H1 (cell line): Measurements from ENCODE around the gene STARD9. TPM values are rescaled to one million over a fixed set of nuclear protein-coding genes. Genes with fewer than 3 reads are reported as not detected.
A peak's percentile ranks its signal among the peaks of the same experiment; 100 is the strongest.

Experiments
- CTCF ChIA-PET: fragments of 300-600 bp; sonication (Branson Sonifier 250); formaldehyde crosslinking; loops from one replicate; lab custom pipeline; 2021; ENCODE audit not compliant: partially characterized antibody; lab: Charles Lee
- POLR2A ChIA-PET: fragments of 300-600 bp; sonication (Branson Sonifier 250); formaldehyde crosslinking; loops from one replicate; lab custom pipeline; 2021; ENCODE audit warnings: inconsistent platforms; ENCODE audit not compliant: partially characterized antibody; lab: Charles Lee
- DNase-seq, 2 experiments: peaks; one replicate each; pipeline versions ENCODE4 v3.0.0 to v3.0.0-alpha.2; 2010 to 2022; ENCODE audit warnings: low spot score in 2 of 2, low read depth in 1 of 2, mixed read lengths in 1 of 2
- FAIRE-seq: peaks from 2 replicates; lab custom pipeline; 2011; peaks lifted over from hg19 to GRCh38; lab: Jason Lieb, UNC
- H2AFZ ChIP-seq: 2 replicates; pipeline ENCODE4 v1.8.1; 2012; ENCODE audit warnings: low read length, inconsistent platforms
- H2AK5ac ChIP-seq: 2 replicates; pipeline ENCODE4 v1.6.1; 2013; ENCODE audit warnings: low read depth, low read length
- H2BK120ac ChIP-seq: replicated peaks from 2 replicates; pipeline ENCODE3; 2013; ENCODE audit warnings: low read depth, low read length, inconsistent platforms
- H2BK12ac ChIP-seq: 2 replicates; pipeline ENCODE4 v1.6.1; 2013; ENCODE audit warnings: low read depth, low read length
- H2BK15ac ChIP-seq: 2 replicates; pipeline ENCODE4 v1.6.1; 2013; ENCODE audit warnings: low read length
- H2BK20ac ChIP-seq: 2 replicates; pipeline ENCODE4 v1.6.1; 2013; ENCODE audit warnings: low read length
- H2BK5ac ChIP-seq: 2 replicates; pipeline ENCODE4 v1.6.1; 2013; ENCODE audit warnings: low read depth, low read length
- H3K14ac ChIP-seq: 2 replicates; pipeline ENCODE4 v1.6.1; 2013; ENCODE audit warnings: inconsistent platforms; ENCODE audit not compliant: insufficient read length
- H3K18ac ChIP-seq: 2 replicates; pipeline ENCODE4 v1.6.1; 2013; ENCODE audit warnings: low read length; ENCODE audit errors: extremely low read depth
- H3K23ac ChIP-seq: 2 replicates; pipeline ENCODE4 v1.6.1; 2013; ENCODE audit warnings: inconsistent platforms; ENCODE audit not compliant: insufficient read length
- H3K23me2 ChIP-seq: 2 replicates; pipeline ENCODE4 v1.6.1; 2013; ENCODE audit warnings: low read depth, low read length
- H3K27ac ChIP-seq: 2 replicates; pipeline ENCODE4 v1.6.1; 2011; ENCODE audit warnings: low read depth, low read length, inconsistent platforms
- H3K27me3 ChIP-seq, 4 experiments: replicated peaks in 1 of 4; 1 replicate in 1 of 4; 2 replicates in 3 of 4; pipeline versions ENCODE4 v1.6.1 to v1.8.1; 2011 to 2013; ENCODE audit warnings: low read length in 3 of 4, mild to moderate bottlenecking in 3 of 4, inconsistent platforms in 2 of 4, mixed read lengths in 2 of 4, moderate library complexity in 1 of 4; ENCODE audit not compliant: control insufficient read depth in 3 of 4, insufficient read depth in 3 of 4; ENCODE audit errors: extremely low read depth in 1 of 4
- H3K36me3 ChIP-seq, 4 experiments: 2 replicates each; pipeline versions ENCODE4 v1.6.1 to v1.8.1; 2011 to 2013; ENCODE audit warnings: mild to moderate bottlenecking in 4 of 4, low read length in 3 of 4, moderate library complexity in 2 of 4, control low read depth in 1 of 4, inconsistent platforms in 1 of 4; ENCODE audit not compliant: insufficient read depth in 4 of 4, control insufficient read depth in 2 of 4
- H3K4ac ChIP-seq: replicated peaks from 2 replicates; pipeline ENCODE3; 2013; ENCODE audit warnings: low read length, low read depth, mixed read lengths, inconsistent platforms; ENCODE audit not compliant: insufficient read length
- H3K4me1 ChIP-seq, 4 experiments: replicated peaks in 1 of 4; 1 replicate in 1 of 4; 2 replicates in 3 of 4; pipeline versions ENCODE4 v1.6.1 to v1.8.1; 2011 to 2013; ENCODE audit warnings: low read length in 3 of 4, inconsistent platforms in 2 of 4, mixed read lengths in 1 of 4; ENCODE audit not compliant: insufficient read depth in 4 of 4, control insufficient read depth in 3 of 4
- H3K4me2 ChIP-seq, 2 experiments: 2 replicates each; pipeline versions ENCODE4 v1.6.1 to v1.8.1; 2011 to 2013; ENCODE audit warnings: low read depth in 2 of 2, low read length in 2 of 2, control low read depth in 1 of 2, inconsistent platforms in 1 of 2, mild to moderate bottlenecking in 1 of 2; ENCODE audit not compliant: insufficient read depth in 1 of 2
- H3K4me3 ChIP-seq, 4 experiments: fragments of 200-600, 300-600 bp in 1 of 4; sonication (generic), shearing (Covaris generic), sonication (Bioruptor Twin) in 1 of 4; 2 replicates each; pipeline versions ENCODE4 v1.5.1 to v1.8.1; 2011 to 2016; ENCODE audit warnings: low read length in 4 of 4, low read depth in 3 of 4, control low read depth in 2 of 4, inconsistent platforms in 2 of 4, mild to moderate bottlenecking in 2 of 4, mixed read lengths in 1 of 4, moderate library complexity in 1 of 4; ENCODE audit not compliant: insufficient read depth in 2 of 4; ENCODE audit errors: extremely low read depth in 1 of 4
- H3K56ac ChIP-seq: replicated peaks from 2 replicates; pipeline ENCODE3; 2013; ENCODE audit warnings: low read depth, mild to moderate bottlenecking, mixed read lengths, low read length, inconsistent platforms; ENCODE audit not compliant: insufficient read length
- H3K79me1 ChIP-seq: 2 replicates; pipeline ENCODE4 v1.6.1; 2013; ENCODE audit warnings: low read depth, low read length, control low read depth
- H3K79me2 ChIP-seq, 2 experiments: 2 replicates each; pipeline versions ENCODE4 v1.6.1 to v1.8.1; 2012 to 2013; ENCODE audit warnings: low read length in 2 of 2, mild to moderate bottlenecking in 2 of 2, inconsistent platforms in 1 of 2; ENCODE audit not compliant: insufficient read depth in 2 of 2, control insufficient read depth in 1 of 2
- H3K9ac ChIP-seq, 4 experiments: replicated peaks in 1 of 4; 1 replicate in 1 of 4; 2 replicates in 3 of 4; pipeline versions ENCODE4 v1.6.1 to v1.8.1; 2011 to 2013; ENCODE audit warnings: low read depth in 3 of 4, low read length in 3 of 4, control low read depth in 2 of 4, mild to moderate bottlenecking in 2 of 4, moderate library complexity in 2 of 4, inconsistent platforms in 1 of 4; ENCODE audit errors: extremely low read depth in 1 of 4
- H3K9me3 ChIP-seq, 2 experiments: 2 replicates each; pipeline versions ENCODE4 v1.6.1 to v1.8.1; 2012 to 2013; ENCODE audit warnings: mild to moderate bottlenecking in 2 of 2, moderate library complexity in 2 of 2, control low read depth in 1 of 2, inconsistent platforms in 1 of 2, low read depth in 1 of 2, low read length in 1 of 2, mixed read lengths in 1 of 2; ENCODE audit not compliant: insufficient read depth in 2 of 2
- H4K20me1 ChIP-seq, 2 experiments: replicated peaks in 1 of 2; 2 replicates each; pipeline versions ENCODE3 to v1.8.1; 2011 to 2013; ENCODE audit warnings: inconsistent platforms in 2 of 2, low read length in 2 of 2, mild to moderate bottlenecking in 1 of 2; ENCODE audit not compliant: insufficient read depth in 2 of 2, control insufficient read depth in 1 of 2
- H4K5ac ChIP-seq: 2 replicates; pipeline ENCODE4 v1.6.1; 2013; ENCODE audit warnings: low read length, low read depth, mixed read lengths, inconsistent platforms; ENCODE audit not compliant: insufficient read length
- H4K8ac ChIP-seq: 2 replicates; pipeline ENCODE4 v1.8.0; 2013; ENCODE audit warnings: mild to moderate bottlenecking, moderate library complexity, low read length, inconsistent platforms; ENCODE audit not compliant: insufficient read depth; ENCODE audit errors: extremely low read depth
- H4K91ac ChIP-seq: replicated peaks from 2 replicates; pipeline ENCODE3; 2013; ENCODE audit warnings: low read length, mixed read lengths, inconsistent platforms; ENCODE audit not compliant: insufficient read length
- ATF2 ChIP-seq: IDR thresholded peaks from 2 replicates; pipeline ENCODE4 v1.6.1; 2012; ENCODE audit warnings: low read length, inconsistent platforms
- CTBP2 ChIP-seq: IDR thresholded peaks from 2 replicates; pipeline ENCODE4 v1.7.0; 2011; ENCODE audit warnings: borderline replicate concordance, mild to moderate bottlenecking, moderate library complexity, mixed read lengths, low read length; ENCODE audit not compliant: insufficient read depth, insufficient read length
- FOSL1 ChIP-seq: IDR thresholded peaks from 2 replicates; pipeline ENCODE4 v1.6.1; 2011; ENCODE audit warnings: mild to moderate bottlenecking, low read depth, low read length, moderate library complexity; ENCODE audit not compliant: insufficient read depth
- GABPA ChIP-seq: IDR thresholded peaks from 2 replicates; pipeline ENCODE4 v1.6.1; 2011; ENCODE audit warnings: mild to moderate bottlenecking, low read length, moderate library complexity, borderline replicate concordance; ENCODE audit not compliant: insufficient read depth
- GTF2F1 ChIP-seq: IDR thresholded peaks from 2 replicates; pipeline ENCODE4 v1.6.1; 2012; ENCODE audit warnings: low read depth, low read length, improper control_type of control experiment, borderline replicate concordance
- KDM1A ChIP-seq: fragments of 200-600, 300-600 bp; sonication (generic); IDR thresholded peaks from 2 replicates; pipeline ENCODE4 v1.7.1; 2016; ENCODE audit warnings: mild to moderate bottlenecking, low read length, borderline replicate concordance
- PHF8 ChIP-seq: fragments of 200-600 bp; sonication (generic); conservative IDR thresholded peaks from 2 replicates; pipeline ENCODE4 v1.7.1; 2012; ENCODE audit warnings: low read depth, mild to moderate bottlenecking, inconsistent platforms, low read length, moderate library complexity
- RFX5 ChIP-seq: IDR thresholded peaks from 2 replicates; pipeline ENCODE4 v1.6.1; 2011; ENCODE audit warnings: low read depth, low read length, improper control_type of control experiment, borderline replicate concordance
- TAF7 ChIP-seq: optimal IDR thresholded peaks from 2 replicates; pipeline ENCODE3; 2011; ENCODE audit warnings: low read depth, mild to moderate bottlenecking, inconsistent platforms, low read length, moderate library complexity, borderline replicate concordance
- WGBS, 2 experiments: shearing (Covaris generic) in 1 of 2; methylation state at CpG; one replicate each; pipeline versions ENCODE4 v1.1.6 to v1.1.7; 2013 to 2015; ENCODE audit warnings: low lambda C conversion rate in 2 of 2, mixed read lengths in 2 of 2, inconsistent platforms in 1 of 2, low coverage in 1 of 2, missing lambda C conversion rate in 1 of 2; ENCODE audit not compliant: insufficient replicate concordance in 2 of 2, insufficient coverage in 1 of 2, insufficient read length in 1 of 2; ENCODE audit errors: extremely low coverage in 1 of 2, missing lambda C conversion rate in 1 of 2; 5-methylcytosine and 5-hydroxymethylcytosine counted together
- polyA plus RNA-seq, 7 experiments: library from polyadenylated mRNA; depleted of rRNA in 3 of 7; stranded (reverse) in 5 of 7; unstranded in 2 of 7; fragments of >200 nt in 5 of 7; fragments of 200-250 nt in 2 of 7; gene quantifications; 1 replicate in 5 of 7; 2 replicates in 1 of 7; 4 replicates in 1 of 7; pipeline versions ENCODE4 v1.2.1 to v1.2.3, GENCODE V29; 2011 to 2013; ENCODE audit warnings: missing spikeins in 2 of 7, mixed read lengths in 2 of 7
- total RNA-seq: library from RNA; stranded (reverse); fragmentation: NEBNext Ultra II Directional; extraction: Animal tissue kit (Norgen Biotek cat#: 25700); gene quantifications from 2 replicates; pipeline ENCODE4 v1.2.1, GENCODE V29; 2021

Gene STARD9
- total and polyA plus RNA-seq, 2 of the 8 experiments (the other 6 are each of a cell fraction or from before 2014, with no cell fraction given): 2.8 to 7.0 TPM

GRCh38 chr15:42584031-42584765 is 8.8 kb downstream of the STARD9 start:
- no peak overlapping the region for H2BK15ac ChIP-seq
- peak overlapping the region; percentile 18 for H3K4ac ChIP-seq
- 43% methylated on average over 4 of the region's 4 CpGs; no CpG with 5 or more reads in 1 of the 2 experiments for WGBS, 2 experiments
- POLR2A ChIA-PET: interaction anchor here (1.3 to 2.6 kb wide), 5 partner anchors 9 to 36 kb away, joined by 3 to 10 read pairs (median 3); partner anchors contain the start of genes LRRC57 and STARD9
- H3K14ac ChIP-seq: no peak overlapping the region
- peak overlapping the region in 1 of 4 experiments; percentile 39; a peak in 2 of 7 replicates for H3K9ac ChIP-seq
- H3K18ac ChIP-seq: no peak overlapping the region
- H4K8ac ChIP-seq: no peak overlapping the region
- peak overlapping the region; percentile 39 to 43; a peak in 3 of 4 replicates for H3K4me2 ChIP-seq
- H4K91ac ChIP-seq: peak overlapping the region; percentile 45
- H3K23ac ChIP-seq: no peak overlapping the region
- no peak overlapping the region for H2AK5ac ChIP-seq
- peak overlapping the region in 1 of 4 experiments; percentile 4; a peak in 2 of 8 replicates for H3K4me3 ChIP-seq
- H2BK5ac ChIP-seq: no peak overlapping the region
- H3K36me3 ChIP-seq: no peaks in the 10 kb centered on the region; a peak in 1 of 8 replicates
- no peak for FAIRE-seq
- no peak overlapping the region for H2BK120ac ChIP-seq
- H3K27ac ChIP-seq: no peak overlapping the region
- H2BK12ac ChIP-seq: no peak overlapping the region
- no peaks in the 10 kb centered on the region; the same call in 1 of the 2 replicates for H3K23me2 ChIP-seq
- peaks cover 0 to 3% (median 0%) of the 10 kb centered on the region in 4 experiments; a peak in 2 of 7 replicates for H3K27me3 ChIP-seq
- no peaks in the 10 kb centered on the region for H3K79me1 ChIP-seq
- no peaks in the 10 kb centered on the region; a peak in 1 of 4 replicates for H3K79me2 ChIP-seq
- peaks cover 10 to 19% (median 15%) of the 10 kb centered on the region in 4 experiments; a peak in 6 of 7 replicates for H3K4me1 ChIP-seq
- DNase-seq: peak in 1 of 2 experiments; percentile 43
- CTCF ChIA-PET: interaction anchor here (0.8 to 4.1 kb wide), 5 partner anchors 8 to 122 kb away, joined by 3 to 28 read pairs (median 3); no protein-coding TSS in a partner anchor
- H4K5ac ChIP-seq: no peak overlapping the region
- H3K9me3 ChIP-seq: no peaks in the 10 kb centered on the region
- H3K56ac ChIP-seq: no peak overlapping the region
- no peak overlapping the region for H2BK20ac ChIP-seq
- no peaks in the 10 kb centered on the region for H4K20me1 ChIP-seq
- 0 out of 2 replicates have a peak overlapping the region, but pooled peaks have one; percentile 15 for H2AFZ ChIP-seq
- TF ChIP-seq ATF2 (no peak), GTF2F1 (no peak), GABPA (no peak), PHF8 (no peak), CTBP2 (no peak), FOSL1 (no peak), TAF7 (no peak), RFX5 (no peak), KDM1A (no peak)
